Stimulated activated CD8-positive, alpha-beta memory T cell treated with anti-CD3 and anti-CD28 coated beads, Interleukin-7, amount 100 ng/mL, for 24 hours (primary cell): ENCODE data around the gene RPRML.

Source experiments
- DNase-seq: peaks from one replicate; pipeline ENCODE4 v3.0.0-alpha.2; 2020; ENCODE audit warnings: low read depth

RPRML gene

GRCh38 chr17:46944931-46945330, 34.1 kb downstream of the RPRML start:
- DNase-seq, result no peak

GRCh38 chr17:46943501-46944393, 35.3 kb downstream of the RPRML start:
- no peak for DNase-seq

GRCh38 chr17:46943218-46943500, 35.9 kb downstream of the RPRML start:
- DNase-seq, result no peak

- peak; percentile 21 for DNase-seq
These were observed 36.4 kb downstream of the RPRML start for GRCh38 chr17:46942441-46943217.

GRCh38 chr17:46940692-46941404, 38.2 kb downstream of the RPRML start:
- DNase-seq, result peak; percentile 31

GRCh38 chr17:46935658-46936266, 43.3 kb downstream of the RPRML start:
- no peak for DNase-seq

- no peak for DNase-seq
These were observed 47.5 kb downstream of the RPRML start for GRCh38 chr17:46931596-46931995.

- DNase-seq, result no peak
These were observed 49.0 kb downstream of the RPRML start for GRCh38 chr17:46930051-46930450.

- DNase-seq, result no peak
These were observed 49.6 kb downstream of the RPRML start for GRCh38 chr17:46929413-46929812.

- no peak for DNase-seq
These were observed 50.4 kb downstream of the RPRML start for GRCh38 chr17:46928467-46929261.
